ENCODE data around the gene KRTAP23-1.

Gene KRTAP23-1

GRCh38 chr21:30305136-30305535, 43.3 kb downstream of the KRTAP23-1 start:
- DNase-seq: no peak

Measured in inflammatory macrophage treated with lipopolysaccharide for 4 hours (primary cell).